Measurements from ENCODE around the gene EYS.

DNA sequence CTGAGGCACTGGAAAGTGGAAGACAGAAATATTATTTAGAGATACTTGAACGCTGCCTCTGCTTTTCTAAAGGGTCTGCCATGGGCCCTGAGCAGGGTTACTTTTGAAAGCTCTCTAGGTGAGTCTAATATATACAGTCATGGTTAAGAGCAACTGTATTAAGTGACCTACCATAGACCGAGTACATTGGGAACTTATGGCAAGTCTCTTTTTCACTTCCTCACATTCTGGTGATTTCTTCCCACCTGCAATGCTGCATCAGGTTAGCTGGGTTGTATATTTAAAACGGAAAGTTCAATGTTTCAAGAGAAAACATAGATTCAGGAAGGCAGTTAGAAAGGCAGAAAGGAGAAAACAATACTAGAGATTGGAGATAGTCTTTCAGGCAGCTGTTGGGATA, 1916.7 kb downstream of the EYS start:
- TF ChIP-seq, protein P1, sequence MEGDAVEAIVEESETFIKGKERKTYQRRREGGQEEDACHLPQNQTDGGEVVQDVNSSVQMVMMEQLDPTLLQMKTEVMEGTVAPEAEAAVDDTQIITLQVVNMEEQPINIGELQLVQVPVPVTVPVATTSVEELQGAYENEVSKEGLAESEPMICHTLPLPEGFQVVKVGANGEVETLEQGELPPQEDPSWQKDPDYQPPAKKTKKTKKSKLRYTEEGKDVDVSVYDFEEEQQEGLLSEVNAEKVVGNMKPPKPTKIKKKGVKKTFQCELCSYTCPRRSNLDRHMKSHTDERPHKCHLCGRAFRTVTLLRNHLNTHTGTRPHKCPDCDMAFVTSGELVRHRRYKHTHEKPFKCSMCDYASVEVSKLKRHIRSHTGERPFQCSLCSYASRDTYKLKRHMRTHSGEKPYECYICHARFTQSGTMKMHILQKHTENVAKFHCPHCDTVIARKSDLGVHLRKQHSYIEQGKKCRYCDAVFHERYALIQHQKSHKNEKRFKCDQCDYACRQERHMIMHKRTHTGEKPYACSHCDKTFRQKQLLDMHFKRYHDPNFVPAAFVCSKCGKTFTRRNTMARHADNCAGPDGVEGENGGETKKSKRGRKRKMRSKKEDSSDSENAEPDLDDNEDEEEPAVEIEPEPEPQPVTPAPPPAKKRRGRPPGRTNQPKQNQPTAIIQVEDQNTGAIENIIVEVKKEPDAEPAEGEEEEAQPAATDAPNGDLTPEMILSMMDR (IDR thresholded peaks at IDR 0.05; ENCODE audit: low read depth, low read length, poor library complexity, severe bottlenecking): no peak
- TF ChIP-seq EZH2phosphoT487 (IDR thresholded peaks at IDR 0.05; ENCODE audit: borderline replicate concordance, low read length): no peak
